Kidney (tissue), 14 donors: Measurements from ENCODE around the gene ANKS1B. TPM values are rescaled to one million over a fixed set of nuclear protein-coding genes. Genes with fewer than 3 reads are reported as not detected.

Experiments
- DNase-seq, 5 donors: peaks; one replicate each; pipeline ENCODE4 v3.0.0-alpha.2; 2013 to 2020
- FAIRE-seq: peaks from 2 replicates; lab custom pipeline; 2012; peaks lifted over from hg19 to GRCh38; lab: Jason Lieb, UNC
- H3K27ac ChIP-seq, 2 donors: one replicate each; pipeline ENCODE4 v1.7.0; 2013; ENCODE audit warnings: low read depth in 2 of 2, low read length in 2 of 2, inconsistent platforms in 1 of 2
- H3K27me3 ChIP-seq: one replicate; pipeline ENCODE4 v1.7.1; 2013; ENCODE audit warnings: low read length, inconsistent platforms; ENCODE audit not compliant: control insufficient read depth, insufficient read depth
- H3K36me3 ChIP-seq, 3 donors: one replicate each; pipeline versions ENCODE4 v1.7.0 to v1.7.1; 2013; ENCODE audit warnings: low read length in 3 of 3, control low read depth in 1 of 3, inconsistent platforms in 1 of 3; ENCODE audit not compliant: insufficient read depth in 3 of 3, control insufficient read depth in 2 of 3
- H3K4me1 ChIP-seq, 3 donors: one replicate each; pipeline versions ENCODE4 v1.7.0 to v1.7.1; 2013; ENCODE audit warnings: low read length in 3 of 3, inconsistent platforms in 1 of 3, low read depth in 1 of 3; ENCODE audit not compliant: control insufficient read depth in 2 of 3, insufficient read depth in 2 of 3
- H3K4me3 ChIP-seq, 3 donors: one replicate each; pipeline versions ENCODE4 v1.7.0 to v1.8.1; 2013; ENCODE audit warnings: low read length in 3 of 3, control low read depth in 1 of 3, inconsistent platforms in 1 of 3
- H3K9ac ChIP-seq, 3 donors: one replicate each; pipeline versions ENCODE4 v1.7.0 to v1.7.1; 2013; ENCODE audit warnings: low read length in 3 of 3, control low read depth in 1 of 3, inconsistent platforms in 1 of 3
- H3K9me3 ChIP-seq, 3 donors: one replicate each; pipeline versions ENCODE4 v1.7.0 to v1.7.1; 2013; ENCODE audit warnings: low read length in 3 of 3, control low read depth in 1 of 3, inconsistent platforms in 1 of 3; ENCODE audit not compliant: control insufficient read depth in 2 of 3, insufficient read depth in 1 of 3
- intact Hi-C: fragments of 100-400 bp; cut with DNase I; formaldehyde crosslinking; loops from one replicate; pipeline ENCODE4 v1.11.1; 2022
- polyA plus RNA-seq: library from polyadenylated mRNA; stranded (reverse); fragments of 350-450 nt; fragmentation: Illumina TruSeq; extraction: RNeasy Lipid Tissue Mini Kit (QIAGEN cat#74804); gene quantifications from one replicate; pipeline ENCODE4 v1.2.3, GENCODE V29; 2014; ENCODE audit warnings: low read depth, low replicate concordance; ENCODE audit not compliant: insufficient read depth
- total RNA-seq: library from RNA; stranded (reverse); fragmentation: NEBNext Ultra II Directional; extraction: Animal tissue kit (Norgen Biotek cat#: 25700); gene quantifications from one replicate; pipeline ENCODE4 v1.2.1, GENCODE V29; 2021
- TF ChIP-seq, protein P1 (sequence below): IDR thresholded peaks from 3 replicates; pipeline ENCODE4 v1.5.1; 2012; ENCODE audit warnings: mild to moderate bottlenecking, moderate library complexity, borderline replicate concordance; ENCODE audit not compliant: insufficient read depth; ENCODE audit errors: extremely low read depth
- donor health status: control.
- donor health status: control.
- donor health status: control.
- donor health status: control.
- donor health status: control.
- donor health status: DM: yes; HTN: yes; CAD: no.
- donor health status: Normal renal cell carcinoma (clear cell type).

The ANKS1B gene
- total and polyA plus RNA-seq, 2 donors from 2014 or later, result 1.7 to 5.8 TPM

DNA sequence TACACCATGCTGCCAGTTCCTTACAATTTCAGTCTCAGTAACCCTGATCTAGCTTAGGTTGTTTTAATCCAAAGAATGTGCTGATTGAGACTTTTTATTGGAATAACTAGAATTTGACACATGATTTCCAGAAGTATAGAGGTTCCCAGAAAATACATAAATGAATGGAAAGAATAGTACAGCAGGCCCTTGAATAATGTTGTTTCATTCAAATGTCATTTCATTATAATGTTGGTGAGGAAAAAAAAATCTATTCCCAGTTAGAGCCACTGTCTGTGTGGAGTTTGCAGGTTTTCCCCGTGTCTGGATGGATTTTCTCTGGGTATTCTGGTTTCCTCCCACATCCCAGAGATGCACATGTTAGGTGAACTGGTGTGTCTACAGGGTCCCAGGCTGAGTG is 610.7 kb downstream of the ANKS1B start:
- FAIRE-seq (no peak), DNase-seq (no peak)
- no peak overlapping the region for H3K9ac ChIP-seq
- TF ChIP-seq, protein P1, sequence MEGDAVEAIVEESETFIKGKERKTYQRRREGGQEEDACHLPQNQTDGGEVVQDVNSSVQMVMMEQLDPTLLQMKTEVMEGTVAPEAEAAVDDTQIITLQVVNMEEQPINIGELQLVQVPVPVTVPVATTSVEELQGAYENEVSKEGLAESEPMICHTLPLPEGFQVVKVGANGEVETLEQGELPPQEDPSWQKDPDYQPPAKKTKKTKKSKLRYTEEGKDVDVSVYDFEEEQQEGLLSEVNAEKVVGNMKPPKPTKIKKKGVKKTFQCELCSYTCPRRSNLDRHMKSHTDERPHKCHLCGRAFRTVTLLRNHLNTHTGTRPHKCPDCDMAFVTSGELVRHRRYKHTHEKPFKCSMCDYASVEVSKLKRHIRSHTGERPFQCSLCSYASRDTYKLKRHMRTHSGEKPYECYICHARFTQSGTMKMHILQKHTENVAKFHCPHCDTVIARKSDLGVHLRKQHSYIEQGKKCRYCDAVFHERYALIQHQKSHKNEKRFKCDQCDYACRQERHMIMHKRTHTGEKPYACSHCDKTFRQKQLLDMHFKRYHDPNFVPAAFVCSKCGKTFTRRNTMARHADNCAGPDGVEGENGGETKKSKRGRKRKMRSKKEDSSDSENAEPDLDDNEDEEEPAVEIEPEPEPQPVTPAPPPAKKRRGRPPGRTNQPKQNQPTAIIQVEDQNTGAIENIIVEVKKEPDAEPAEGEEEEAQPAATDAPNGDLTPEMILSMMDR, result no peak
- H3K9me3 ChIP-seq, result no peaks in the 10 kb centered on the region
- no peak overlapping the region for H3K4me3 ChIP-seq
- no peak overlapping the region for H3K27ac ChIP-seq
- no peaks in the 10 kb centered on the region for H3K36me3 ChIP-seq
- H3K4me1 ChIP-seq, result peaks cover 4 to 15% (median 6%) of the 10 kb centered on the region in 3 donors
- intact Hi-C loops, result no loop called here
- no peaks in the 10 kb centered on the region for H3K27me3 ChIP-seq

DNA sequence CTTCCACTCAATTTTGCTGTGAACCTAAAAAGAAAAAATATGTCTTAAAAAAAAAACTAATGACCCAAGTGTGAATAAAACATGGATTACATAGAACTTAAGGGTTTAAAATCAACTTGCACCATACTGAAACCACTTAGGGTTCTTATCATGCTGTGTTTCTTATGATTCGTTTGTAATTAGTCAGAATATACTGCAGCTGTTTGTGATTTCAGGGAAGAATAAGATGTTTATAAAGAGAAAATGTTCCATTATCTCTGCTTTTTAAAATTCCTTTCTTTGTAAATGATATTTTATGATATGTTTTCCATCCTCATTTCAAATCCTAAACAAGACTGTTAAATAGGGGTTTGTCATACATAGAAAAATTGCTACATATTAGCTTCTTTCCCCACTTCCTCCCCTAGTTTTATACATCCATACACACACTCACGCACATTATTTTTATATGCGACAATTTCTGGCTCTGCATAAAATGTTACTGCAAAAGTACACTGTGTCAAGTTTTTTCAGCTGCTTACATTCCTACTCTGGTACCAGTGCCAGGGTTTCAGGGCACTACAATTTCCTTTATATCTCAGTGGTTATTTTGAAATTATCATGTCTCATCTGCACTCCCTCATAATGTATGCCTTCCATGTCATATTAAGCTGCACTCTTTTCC is 612.3 kb downstream of the ANKS1B start:
- Histone ChIP-seq H3K27ac (no peak overlapping the region), H3K27me3 (no peaks in the 10 kb centered on the region), H3K9me3 (no peaks in the 10 kb centered on the region), H3K36me3 (no peaks in the 10 kb centered on the region), H3K4me1 (peaks cover 4 to 15% (median 6%) of the 10 kb centered on the region in 3 donors), H3K4me3 (no peak overlapping the region), H3K9ac (no peak overlapping the region)
- intact Hi-C loops, result no loop called here
- DNase-seq (no peak), FAIRE-seq (no peak)
- TF ChIP-seq, protein P1, result no peak

DNA sequence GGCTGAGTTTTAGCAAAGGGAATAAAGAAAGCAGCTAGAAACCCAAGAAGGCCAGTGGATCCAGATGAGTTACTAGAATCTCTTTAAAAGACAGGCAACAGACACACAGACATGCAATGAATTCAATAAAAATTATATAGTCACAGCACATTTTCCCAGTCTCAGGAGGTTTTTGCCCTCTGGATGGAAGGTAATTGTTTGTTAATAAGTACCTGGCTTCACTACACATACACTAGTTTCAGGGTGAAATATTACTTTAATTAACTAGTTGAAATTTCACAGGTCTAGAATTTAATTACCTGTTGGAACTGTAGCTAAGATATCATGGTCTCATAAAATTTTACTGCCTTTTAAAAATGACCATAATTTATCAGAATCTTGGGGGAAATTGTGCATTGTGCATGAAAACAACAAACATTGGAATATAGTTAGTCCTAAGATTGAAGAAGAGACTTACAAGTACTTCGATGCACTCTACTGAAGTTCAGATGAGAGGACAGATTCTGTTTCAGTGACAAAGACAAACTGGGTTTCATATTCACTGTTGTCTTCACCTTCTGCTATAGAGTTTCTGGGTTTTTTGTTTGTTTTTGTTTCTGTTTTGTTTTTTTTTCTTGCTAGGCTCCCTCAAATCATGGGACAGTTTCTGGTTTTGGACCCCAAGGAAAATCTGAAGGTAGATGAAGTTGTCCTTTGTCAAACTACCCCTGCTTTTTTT is 614.2 kb downstream of the ANKS1B start:
- Histone ChIP-seq H3K27ac (no peak overlapping the region), H3K4me3 (peak overlapping the region in 1 of 3 donors; percentile 19), H3K27me3 (no peaks in the 10 kb centered on the region), H3K36me3 (no peaks in the 10 kb centered on the region), H3K9ac (no peak overlapping the region), H3K9me3 (no peaks in the 10 kb centered on the region), H3K4me1 (peaks cover 4 to 15% (median 6%) of the 10 kb centered on the region in 3 donors)
- DNase-seq, result peak in 3 of 5 donors; percentile 15 to 78 (median 58)
- TF ChIP-seq, protein P1, result no peak
- peak; percentile 49 for FAIRE-seq
- intact Hi-C loops, result no loop called here
